Putamen (tissue), 1 donor: ENCODE results near the gene PRKX.
"Not testable (repeated sequence)": the region's sequence is repeated elsewhere in the genome, so short reads cannot be mapped to it uniquely, and the experiment has no call there.

Experiments used
- DNase-seq: peaks from one replicate; pipeline ENCODE4 v3.0.0-alpha.2; 2016; ENCODE audit warnings: low spot score

Gene PRKX

DNA sequence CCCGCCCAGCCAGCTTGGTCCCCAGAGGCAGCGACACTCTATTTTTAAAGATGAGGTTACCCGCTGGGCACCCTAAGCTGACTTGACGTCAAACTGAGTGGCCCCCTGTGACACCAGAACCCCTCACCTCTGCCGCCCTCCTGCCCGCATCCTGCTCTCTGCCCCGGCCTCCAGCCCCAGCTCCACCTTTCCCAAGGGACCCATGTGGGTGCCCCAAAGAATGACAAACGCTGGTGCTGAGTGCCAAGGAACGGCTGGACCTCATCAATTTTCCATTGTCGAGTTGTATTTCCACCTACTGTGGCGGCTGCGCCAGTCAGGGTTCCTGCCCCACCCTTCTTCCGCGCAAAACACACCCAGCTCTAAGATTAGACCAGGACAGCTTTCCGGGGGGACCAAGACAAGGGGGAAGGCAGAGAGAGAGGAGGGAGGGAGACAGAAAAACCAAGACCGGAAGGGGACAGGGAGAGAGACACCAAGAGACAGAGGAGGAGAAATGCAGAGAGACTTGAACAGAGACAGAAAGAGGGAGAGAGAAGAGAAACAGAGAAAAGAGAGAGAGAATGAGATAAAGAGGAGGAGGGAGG lies 2.0 kb downstream of the PRKX start:
- no peak for DNase-seq

DNA sequence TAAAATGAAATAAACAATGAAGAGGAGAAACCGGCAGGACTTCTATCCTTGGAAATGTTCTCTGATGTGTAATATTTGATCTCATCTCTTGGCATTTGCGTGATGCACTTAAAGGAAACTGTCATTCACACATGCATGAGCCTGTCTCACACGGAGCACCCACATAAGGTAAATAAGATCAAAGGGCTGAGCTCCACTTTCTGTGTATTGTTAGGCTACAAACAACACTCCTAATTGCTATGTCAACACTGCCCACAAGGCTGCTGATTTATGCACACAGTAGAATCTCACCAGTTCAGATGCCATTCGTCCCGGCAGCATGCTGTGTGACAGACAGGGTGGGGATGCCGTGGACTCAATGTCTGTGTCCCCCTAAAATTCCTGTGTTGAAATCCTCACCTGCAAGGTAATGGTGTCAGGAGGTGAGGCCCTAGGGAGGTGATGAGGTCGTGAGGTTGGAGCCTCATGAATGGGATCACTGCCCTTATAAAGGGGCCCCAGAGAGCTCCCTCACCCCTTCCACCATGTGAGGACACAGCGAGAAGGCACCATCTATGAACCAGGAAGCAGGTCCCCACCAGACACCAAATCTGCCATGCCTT lies 5.7 kb downstream of the PRKX start:
- not testable (repeated sequence) for DNase-seq

- DNase-seq, result no peak
Observed at GRCh38 chrX:3706481-3706880, 7.0 kb downstream of the PRKX start.

GRCh38 chrX:3703251-3703650 lies 10.2 kb downstream of the PRKX start:
- DNase-seq, result not testable (repeated sequence)

DNA sequence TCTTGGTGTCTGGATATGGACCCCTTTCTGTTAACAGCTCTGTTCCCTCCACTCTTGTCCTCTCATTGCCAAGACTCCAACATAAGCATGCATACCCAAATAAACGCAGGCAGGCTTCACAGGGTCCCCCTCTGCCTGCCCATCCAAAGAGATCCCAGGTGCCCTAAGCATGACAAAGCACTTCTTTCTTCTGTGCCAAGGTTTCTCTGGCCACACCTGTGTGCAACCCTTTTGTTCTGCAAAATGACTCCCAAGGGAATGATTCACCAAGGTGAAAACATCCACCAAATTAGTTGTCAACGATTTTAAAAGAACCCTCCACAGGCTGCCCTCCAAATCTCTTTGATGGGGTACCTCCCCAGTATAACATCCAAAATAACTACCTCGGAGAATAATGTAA lies 11.4 kb downstream of the PRKX start:
- not testable (repeated sequence) for DNase-seq

GRCh38 chrX:3701445-3701928 lies 12.0 kb downstream of the PRKX start:
- DNase-seq, result not testable (repeated sequence)

- no peak for DNase-seq
Observed at GRCh38 chrX:3699821-3700381, 13.5 kb downstream of the PRKX start.

- DNase-seq, result no peak
Observed at GRCh38 chrX:3697701-3698279, 15.7 kb downstream of the PRKX start.

- DNase-seq, result no peak
Observed at GRCh38 chrX:3697220-3697684, 16.2 kb downstream of the PRKX start.

DNA sequence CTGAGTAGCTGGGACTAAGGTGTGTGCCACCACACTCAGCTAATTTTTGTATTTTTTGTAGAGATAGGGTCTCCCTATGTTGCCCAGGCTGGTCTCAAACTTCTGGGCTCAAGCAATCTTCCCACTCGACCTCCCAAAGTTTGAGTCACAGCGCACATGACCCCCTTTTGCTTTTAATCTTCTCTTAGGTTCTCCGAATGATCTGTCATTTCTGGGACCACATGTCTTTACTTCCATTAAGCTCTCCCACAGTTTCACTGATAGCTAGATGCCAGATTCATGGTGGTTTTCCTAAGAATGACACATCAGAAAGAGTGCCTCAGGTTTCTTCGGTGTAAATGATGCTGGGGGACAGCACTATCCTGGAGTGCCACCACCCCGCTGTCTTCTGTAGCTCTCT lies 17.9 kb downstream of the PRKX start:
- no peak for DNase-seq

- no peak for DNase-seq
Observed at GRCh38 chrX:3690140-3690539, 23.3 kb downstream of the PRKX start.

DNA sequence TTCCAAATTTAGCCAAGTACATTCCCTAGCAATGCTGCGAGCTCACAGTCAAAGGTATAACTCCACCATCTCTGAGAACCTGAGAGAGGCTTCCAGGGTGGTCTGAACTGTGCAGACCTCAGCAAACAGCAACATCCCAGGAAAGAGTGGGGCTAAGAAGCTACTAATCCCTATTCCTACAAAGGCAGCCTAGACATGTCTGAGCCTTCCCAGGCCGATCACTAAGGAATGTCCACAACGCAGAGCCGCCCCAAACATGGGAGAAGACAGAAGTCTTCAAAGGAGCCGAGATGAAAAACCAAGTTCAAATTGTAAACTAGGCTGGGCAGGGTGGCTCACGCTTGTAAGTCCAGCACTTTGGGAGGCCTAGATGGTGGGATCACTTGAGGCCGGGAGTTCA lies 30.2 kb downstream of the PRKX start:
- not testable (repeated sequence) for DNase-seq

DNA sequence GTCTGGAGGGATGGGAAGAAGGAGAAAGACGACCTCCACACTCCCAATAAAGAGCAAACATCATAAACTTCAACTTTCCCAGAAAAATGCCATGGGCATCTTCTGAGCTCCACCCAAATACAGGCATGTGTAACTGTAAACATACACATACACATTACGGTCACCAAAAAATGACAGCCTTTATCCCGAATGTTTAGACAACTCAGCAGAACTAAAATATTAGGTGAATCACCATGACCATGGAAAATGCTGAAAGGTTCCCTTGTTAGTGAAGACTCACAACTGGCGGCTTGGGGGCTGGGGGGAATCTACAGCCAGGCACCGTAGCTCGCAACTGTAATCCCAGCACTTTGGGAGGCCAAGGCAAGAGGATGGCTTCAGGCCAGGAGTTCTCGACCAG lies 33.0 kb downstream of the PRKX start:
- no peak for DNase-seq

- no peak for DNase-seq
Observed at GRCh38 chrX:3679669-3680068, 33.8 kb downstream of the PRKX start.

GRCh38 chrX:3678328-3678727 lies 35.1 kb downstream of the PRKX start:
- no peak for DNase-seq

GRCh38 chrX:3674881-3675280 lies 38.6 kb downstream of the PRKX start:
- no peak for DNase-seq

DNA sequence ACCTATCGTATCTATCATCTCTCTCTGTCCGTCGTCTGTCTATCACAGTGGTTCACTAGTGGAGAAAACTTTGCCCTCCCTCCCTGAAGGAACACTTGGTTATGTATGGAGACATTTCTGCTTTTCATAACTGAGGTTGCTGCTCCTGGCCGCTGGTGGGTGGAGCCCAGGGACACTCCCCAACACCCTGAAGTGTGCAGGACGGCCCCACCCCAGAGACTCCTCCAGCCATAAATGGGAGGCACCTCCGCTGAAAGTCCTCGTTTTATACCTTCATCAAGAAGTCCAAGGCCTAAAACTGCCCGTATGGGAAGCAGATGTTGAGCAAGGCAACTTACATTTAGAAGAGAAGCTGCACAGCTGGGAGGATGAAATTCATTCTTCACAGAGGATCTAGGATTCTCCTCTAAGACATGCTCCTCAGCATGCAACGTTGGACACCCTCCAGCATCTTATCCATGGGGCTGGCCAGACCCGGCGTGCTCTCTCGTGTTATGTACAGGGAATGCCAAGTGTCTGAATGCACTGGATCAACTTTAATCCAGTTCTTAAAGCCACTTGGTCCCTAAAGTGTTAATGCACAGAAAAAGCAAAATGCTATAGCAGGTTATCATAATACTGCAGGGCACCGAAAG lies 43.5 kb downstream of the PRKX start:
- no peak for DNase-seq

DNA sequence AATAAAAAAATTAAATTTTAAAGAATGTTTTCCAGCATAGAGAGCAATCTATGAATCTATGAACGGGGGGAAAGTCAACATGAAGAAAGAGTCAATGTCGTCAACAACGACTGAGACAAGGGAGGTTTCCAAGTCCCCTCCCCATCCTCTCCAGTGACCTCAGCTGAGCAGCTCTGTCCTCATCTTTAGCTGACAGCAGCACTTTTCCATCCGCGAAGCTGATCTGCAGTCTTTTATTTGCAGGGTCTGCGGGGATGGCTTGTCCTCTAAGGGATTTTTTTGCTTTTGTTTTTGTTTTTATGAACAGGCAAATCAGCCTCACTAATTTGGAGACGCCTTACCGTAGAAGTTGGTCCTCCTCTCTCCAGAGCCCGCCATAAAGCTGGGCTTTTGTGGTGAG lies 46.5 kb downstream of the PRKX start:
- no peak for DNase-seq

DNA sequence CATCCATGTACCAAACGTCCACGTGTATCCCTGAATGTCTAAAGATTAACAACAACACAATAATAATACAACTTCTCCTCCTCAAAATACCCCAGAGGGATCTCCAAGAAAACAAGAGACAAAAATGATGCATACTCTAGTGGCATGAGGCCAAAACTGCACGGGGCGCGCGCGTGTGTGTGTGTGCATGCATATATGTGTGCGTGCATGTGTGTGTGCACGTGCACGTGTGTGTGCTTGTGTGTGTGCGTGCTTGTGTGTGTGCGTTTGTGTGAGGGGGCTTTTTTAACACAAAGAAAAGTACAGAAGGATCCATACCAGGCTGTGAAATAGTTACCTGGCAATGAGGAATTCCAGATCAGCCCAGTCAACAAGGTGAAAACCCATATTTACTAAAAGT lies 48.5 kb downstream of the PRKX start:
- no peak for DNase-seq

- not testable (repeated sequence) for DNase-seq
Observed at GRCh38 chrX:3663576-3664250, 49.7 kb downstream of the PRKX start.

- DNase-seq, result no peak
Observed at GRCh38 chrX:3659761-3660160, 53.7 kb downstream of the PRKX start.

DNA sequence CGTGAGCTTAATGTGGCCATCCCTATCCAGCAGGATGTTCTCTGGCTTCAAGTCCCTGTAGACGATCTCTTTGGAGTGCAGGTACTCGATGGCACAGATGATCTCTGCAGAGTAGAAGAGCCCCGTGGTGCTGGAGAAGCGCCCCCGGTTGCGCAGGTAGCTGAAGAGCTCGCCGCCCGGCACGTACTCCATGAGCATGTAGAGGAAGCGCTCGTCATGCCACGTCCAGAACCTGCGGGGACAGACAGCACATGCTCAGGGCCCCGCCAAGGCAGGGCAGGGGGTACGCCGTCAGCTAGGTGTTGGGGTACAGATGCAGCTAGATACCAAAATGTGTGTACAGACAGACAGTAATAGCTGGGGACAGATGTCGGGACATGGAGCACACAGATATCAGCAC lies 58.3 kb downstream of the PRKX start:
- no peak for DNase-seq
